HG03108 (cell line): Measurements from ENCODE around the gene TLCD1.

Experiments
- ATAC-seq: cut with Tn5 transposase; IDR thresholded peaks from one replicate; pipeline ENCODE4 v1.9.1; 2021; ENCODE audit warnings: moderate library complexity; ENCODE audit not compliant: unreplicated experiment

The TLCD1 gene

DNA sequence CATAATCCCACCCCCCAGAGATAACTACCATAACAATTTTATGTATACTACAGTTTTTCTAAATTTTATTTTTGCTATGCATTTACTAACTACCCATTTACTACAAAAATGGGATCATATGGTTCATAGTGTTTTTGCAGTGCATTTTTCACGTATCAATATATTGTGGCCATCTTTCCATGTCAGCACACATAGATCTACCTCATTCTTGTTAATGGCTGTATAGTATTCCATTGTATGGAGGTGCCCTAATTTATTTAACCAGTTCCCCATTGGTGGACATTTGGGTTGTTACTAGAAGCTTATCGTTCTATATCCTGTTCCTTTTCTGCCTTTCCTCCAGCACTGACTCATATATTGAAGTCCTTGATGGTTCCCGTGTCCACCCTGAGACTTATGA, 37.0 kb downstream of the TLCD1 start:
- no peak for ATAC-seq

DNA sequence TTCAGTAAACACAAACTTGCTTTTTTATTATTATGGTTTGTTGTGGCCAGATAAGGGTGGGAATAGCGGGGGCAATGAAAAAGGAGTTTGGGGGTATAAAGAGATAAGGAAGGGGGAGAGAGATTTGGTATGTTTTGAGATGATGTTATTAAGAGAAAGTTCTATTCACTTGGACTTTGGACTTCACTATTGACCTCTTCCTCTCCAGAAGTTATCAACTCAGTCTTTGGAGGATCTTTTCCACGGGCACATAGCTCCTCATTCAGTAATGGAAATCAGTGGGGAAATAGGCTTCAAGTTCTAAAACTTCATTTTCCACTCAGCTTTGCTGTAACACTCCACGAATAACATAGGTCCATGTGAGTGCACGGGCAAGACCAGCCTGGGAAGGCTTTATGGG, 37.6 kb downstream of the TLCD1 start:
- no peak for ATAC-seq

DNA sequence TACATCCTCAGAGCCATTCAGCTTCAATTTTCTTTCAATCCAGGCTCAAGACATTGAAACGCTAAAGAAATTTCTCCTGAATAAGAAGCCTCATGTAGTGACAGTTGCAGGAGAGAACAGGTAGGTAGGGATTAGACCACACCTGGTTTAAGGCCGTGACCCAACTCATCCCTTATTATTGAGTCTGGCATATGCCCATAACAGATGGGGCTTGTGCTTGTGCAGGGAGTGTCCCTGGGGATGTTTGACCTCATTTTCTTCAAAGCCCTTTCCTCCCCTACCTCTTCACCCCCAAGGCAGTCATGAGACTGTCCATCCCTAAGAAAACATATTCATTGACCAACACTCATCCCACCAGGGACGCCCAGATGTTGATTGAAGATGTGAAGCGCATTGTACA, 39.7 kb downstream of the TLCD1 start:
- ATAC-seq, result no peak

DNA sequence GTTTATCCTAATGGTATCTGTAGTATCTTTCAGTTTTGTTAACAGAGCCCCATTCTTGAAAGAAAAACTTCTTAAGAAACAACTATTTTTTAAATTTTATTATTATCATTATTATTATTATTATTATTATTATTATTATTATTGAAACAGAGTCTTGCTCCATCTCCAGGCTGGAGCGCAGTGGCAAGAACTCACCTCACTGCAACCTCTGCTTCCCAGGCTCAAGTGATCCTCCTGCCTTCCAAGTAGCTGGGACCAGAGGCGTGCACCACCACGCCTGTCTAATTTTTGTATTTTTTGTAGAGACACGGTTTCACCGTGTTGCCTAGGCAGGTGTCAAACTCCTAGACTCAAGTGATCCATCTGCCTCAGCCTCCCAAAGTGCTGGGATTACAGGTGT, 40.7 kb downstream of the TLCD1 start:
- no peak for ATAC-seq

DNA sequence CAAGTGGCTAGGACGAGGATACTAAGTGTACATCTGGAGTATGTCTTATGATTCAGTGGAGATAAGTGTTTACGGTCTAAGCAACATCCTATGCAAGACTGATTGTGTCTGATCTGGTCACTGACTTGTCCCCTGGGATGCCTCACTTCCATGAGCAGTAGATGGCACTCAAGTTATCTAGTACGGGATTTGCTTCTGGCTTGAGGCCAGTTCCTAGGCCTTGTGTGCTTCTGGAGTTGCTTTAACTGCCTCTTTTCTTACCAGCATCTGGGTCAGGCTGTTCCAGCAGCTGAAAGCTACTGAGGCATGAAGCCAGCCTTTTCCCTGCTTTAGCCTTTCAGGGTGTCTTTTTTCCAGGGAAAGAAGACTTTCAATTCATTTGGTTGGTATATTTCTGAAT, 41.1 kb downstream of the TLCD1 start:
- no peak for ATAC-seq

DNA sequence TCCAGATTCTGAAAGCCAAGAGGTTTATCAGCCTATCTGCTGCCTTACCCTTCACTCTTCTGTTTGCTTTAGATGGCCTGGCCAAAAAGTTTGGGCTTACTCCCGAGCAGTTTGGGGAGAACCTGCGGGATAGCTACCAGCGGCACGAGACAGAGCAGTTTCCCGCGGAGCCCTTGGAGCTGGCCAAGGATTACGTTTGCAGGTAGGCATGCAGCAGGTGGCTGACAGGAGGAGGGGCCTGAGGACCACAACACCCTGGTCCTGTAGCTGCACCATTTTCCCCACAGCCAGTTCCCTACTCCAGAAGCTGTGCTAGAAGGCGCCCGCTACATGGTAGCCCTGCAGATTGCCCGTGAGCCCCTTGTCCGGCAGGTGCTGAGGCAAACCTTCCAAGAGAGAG, 43.4 kb downstream of the TLCD1 start:
- ATAC-seq, result no peak

DNA sequence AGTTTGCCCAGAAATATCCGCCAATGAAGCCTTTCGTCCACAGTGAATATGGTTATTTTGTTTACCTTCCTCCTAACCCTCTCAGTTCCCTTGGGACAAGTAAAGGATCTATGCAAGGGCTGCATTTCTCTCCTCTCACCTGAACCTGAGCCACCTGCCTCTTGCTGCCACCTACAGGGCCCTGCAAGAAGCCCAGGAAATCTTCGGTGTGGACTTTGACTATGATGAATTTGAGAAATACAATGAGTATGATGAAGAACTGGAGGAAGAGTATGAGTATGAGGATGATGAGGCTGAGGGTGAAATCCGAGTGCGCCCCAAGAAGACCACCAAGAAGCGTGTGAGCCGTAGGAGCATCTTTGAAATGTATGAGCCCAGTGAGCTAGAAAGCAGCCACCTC, 50.1 kb downstream of the TLCD1 start:
- no peak for ATAC-seq

DNA sequence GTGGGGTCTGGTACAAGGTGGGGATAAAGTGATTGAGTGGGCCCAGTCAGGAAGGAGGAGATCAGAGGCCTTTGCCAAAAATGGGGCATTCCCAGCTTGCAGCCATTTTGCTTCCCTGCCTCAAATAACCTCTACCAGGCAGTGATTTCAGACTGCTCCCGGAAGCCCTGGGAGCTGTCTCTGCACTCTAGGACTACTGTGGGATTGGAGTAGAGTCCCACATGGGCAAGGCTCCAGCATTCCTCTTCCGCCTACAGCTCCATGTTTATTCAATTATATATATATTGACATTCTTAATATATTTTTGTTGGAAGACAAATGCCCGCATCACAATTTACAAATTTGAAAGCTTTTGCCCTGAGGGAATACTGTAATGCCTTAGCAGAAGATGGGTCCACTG, 50.5 kb downstream of the TLCD1 start:
- no peak for ATAC-seq
